ENCODE measurements around the gene CLCN7.
"Not testable (repeated sequence)": the region's sequence is repeated elsewhere in the genome, so short reads cannot be mapped to it uniquely, and the experiment has no call there.

Gene CLCN7

GRCh38 chr16:1447965-1448364, 26.9 kb downstream of the CLCN7 start:
- H3K4me1 ChIP-seq (ENCODE audit: insufficient read depth, low read length) = no peaks in the 10 kb centered on the region
- H3K4me3 ChIP-seq (ENCODE audit: low read length) = no peak overlapping the region
- no peaks in the 10 kb centered on the region for H3K27me3 ChIP-seq (ENCODE audit: insufficient read depth, low read length)
- H3K27ac ChIP-seq (ENCODE audit: low read length) = no peak overlapping the region
- no peak overlapping the region for H3K9ac ChIP-seq (ENCODE audit: low read depth, low read length)
- H3K9me3 ChIP-seq (ENCODE audit: insufficient read depth, low read depth, low read length) = no peaks in the 10 kb centered on the region
- peaks cover 16% of the 10 kb centered on the region; the same call in 1 of the 2 replicates for H3K36me3 ChIP-seq (ENCODE audit: insufficient read depth, low read depth, low read length)

GRCh38 chr16:1446296-1447080, 28.3 kb downstream of the CLCN7 start:
- no peak overlapping the region for H3K9ac ChIP-seq (ENCODE audit: low read depth, low read length)

GRCh38 chr16:1445518-1446203, 29.2 kb downstream of the CLCN7 start:
- no peak overlapping the region for H3K9ac ChIP-seq (ENCODE audit: low read depth, low read length)
- H3K4me1 ChIP-seq (ENCODE audit: insufficient read depth, low read length) = no peaks in the 10 kb centered on the region
- H3K9me3 ChIP-seq (ENCODE audit: insufficient read depth, low read depth, low read length) = no peaks in the 10 kb centered on the region
- no peak overlapping the region for H3K27ac ChIP-seq (ENCODE audit: low read length)
- no peak overlapping the region for H3K4me3 ChIP-seq (ENCODE audit: low read length)
- H3K27me3 ChIP-seq (ENCODE audit: insufficient read depth, low read length) = no peaks in the 10 kb centered on the region
- peaks cover 6% of the 10 kb centered on the region; the same call in 1 of the 2 replicates for H3K36me3 ChIP-seq (ENCODE audit: insufficient read depth, low read depth, low read length)

More at GRCh38 chr16:1446296-1447080, 28.3 kb downstream of the CLCN7 start:
- Histone ChIP-seq H3K27ac (ENCODE audit: low read length) (no peak overlapping the region), H3K9me3 (ENCODE audit: insufficient read depth, low read depth, low read length) (no peaks in the 10 kb centered on the region), H3K36me3 (ENCODE audit: insufficient read depth, low read depth, low read length) (peaks cover 14% of the 10 kb centered on the region; the same call in 1 of the 2 replicates), H3K4me1 (ENCODE audit: insufficient read depth, low read length) (no peaks in the 10 kb centered on the region), H3K4me3 (ENCODE audit: low read length) (no peak overlapping the region), H3K27me3 (ENCODE audit: insufficient read depth, low read length) (no peaks in the 10 kb centered on the region)

- H3K27me3 ChIP-seq (ENCODE audit: insufficient read depth, low read length) = no peaks in the 10 kb centered on the region
- H3K4me3 ChIP-seq (ENCODE audit: low read length) = no peak overlapping the region
- no peak overlapping the region for H3K9ac ChIP-seq (ENCODE audit: low read depth, low read length)
- H3K27ac ChIP-seq (ENCODE audit: low read length) = no peak overlapping the region
- peaks cover 6% of the 10 kb centered on the region; the same call in 1 of the 2 replicates for H3K36me3 ChIP-seq (ENCODE audit: insufficient read depth, low read depth, low read length)
- H3K9me3 ChIP-seq (ENCODE audit: insufficient read depth, low read depth, low read length) = no peaks in the 10 kb centered on the region
- no peaks in the 10 kb centered on the region for H3K4me1 ChIP-seq (ENCODE audit: insufficient read depth, low read length)
These were observed 29.9 kb downstream of the CLCN7 start for GRCh38 chr16:1444730-1445517.

GRCh38 chr16:1443980-1444729, 30.7 kb downstream of the CLCN7 start, which contains the start of gene CCDC154:
CCDC154 (minus strand) TSS chr16:1444556; CDS start chr16:1444322, 234 bp downstream.
- Histone ChIP-seq H3K36me3 (ENCODE audit: insufficient read depth, low read depth, low read length) (peaks cover 6% of the 10 kb centered on the region; the same call in 1 of the 2 replicates), H3K4me3 (ENCODE audit: low read length) (no peak within 1 kb of the TSS), H3K27ac (ENCODE audit: low read length) (no peak within 1 kb of the TSS), H3K4me1 (ENCODE audit: insufficient read depth, low read length) (no peaks in the 10 kb centered on the region), H3K27me3 (ENCODE audit: insufficient read depth, low read length) (no peaks in the 10 kb centered on the region), H3K9ac (ENCODE audit: low read depth, low read length) (no peak within 1 kb of the TSS), H3K9me3 (ENCODE audit: insufficient read depth, low read depth, low read length) (no peaks in the 10 kb centered on the region)

GRCh38 chr16:1443403-1443973, 31.3 kb downstream of the CLCN7 start:
- H3K9me3 ChIP-seq (ENCODE audit: insufficient read depth, low read depth, low read length) = no peaks in the 10 kb centered on the region
- H3K9ac ChIP-seq (ENCODE audit: low read depth, low read length) = no peak overlapping the region
- no peak overlapping the region for H3K4me3 ChIP-seq (ENCODE audit: low read length)
- no peaks in the 10 kb centered on the region for H3K27me3 ChIP-seq (ENCODE audit: insufficient read depth, low read length)
- H3K4me1 ChIP-seq (ENCODE audit: insufficient read depth, low read length) = no peaks in the 10 kb centered on the region
- H3K36me3 ChIP-seq (ENCODE audit: insufficient read depth, low read depth, low read length) = peaks cover 6% of the 10 kb centered on the region; the same call in 1 of the 2 replicates
- H3K27ac ChIP-seq (ENCODE audit: low read length) = no peak overlapping the region

GRCh38 chr16:1442697-1443096, 32.1 kb downstream of the CLCN7 start:
- no peak overlapping the region for H3K27ac ChIP-seq (ENCODE audit: low read length)
- H3K27me3 ChIP-seq (ENCODE audit: insufficient read depth, low read length) = no peaks in the 10 kb centered on the region
- no peaks in the 10 kb centered on the region for H3K4me1 ChIP-seq (ENCODE audit: insufficient read depth, low read length)
- no peaks in the 10 kb centered on the region for H3K9me3 ChIP-seq (ENCODE audit: insufficient read depth, low read depth, low read length)
- no peak overlapping the region for H3K9ac ChIP-seq (ENCODE audit: low read depth, low read length)
- peaks cover under 1% of the 10 kb centered on the region; the same call in 1 of the 2 replicates for H3K36me3 ChIP-seq (ENCODE audit: insufficient read depth, low read depth, low read length)
- no peak overlapping the region for H3K4me3 ChIP-seq (ENCODE audit: low read length)

- Histone ChIP-seq H3K27ac (ENCODE audit: low read length) (no peak overlapping the region), H3K4me3 (ENCODE audit: low read length) (no peak overlapping the region), H3K9me3 (ENCODE audit: insufficient read depth, low read depth, low read length) (no peaks in the 10 kb centered on the region), H3K36me3 (ENCODE audit: insufficient read depth, low read depth, low read length) (no peaks in the 10 kb centered on the region), H3K27me3 (ENCODE audit: insufficient read depth, low read length) (no peaks in the 10 kb centered on the region), H3K4me1 (ENCODE audit: insufficient read depth, low read length) (no peaks in the 10 kb centered on the region), H3K9ac (ENCODE audit: low read depth, low read length) (no peak overlapping the region)
These were observed 33.4 kb downstream of the CLCN7 start for GRCh38 chr16:1441391-1441829.

GRCh38 chr16:1439699-1440074, 35.1 kb downstream of the CLCN7 start:
- H3K27me3 ChIP-seq (ENCODE audit: insufficient read depth, low read length); H3K4me3 ChIP-seq (ENCODE audit: low read length); H3K4me1 ChIP-seq (ENCODE audit: insufficient read depth, low read length); H3K9me3 ChIP-seq (ENCODE audit: insufficient read depth, low read depth, low read length); H3K27ac ChIP-seq (ENCODE audit: low read length); H3K36me3 ChIP-seq (ENCODE audit: insufficient read depth, low read depth, low read length); H3K9ac ChIP-seq (ENCODE audit: low read depth, low read length): not testable (repeated sequence)

GRCh38 chr16:1439058-1439698, 35.6 kb downstream of the CLCN7 start:
- Histone ChIP-seq H3K36me3 (ENCODE audit: insufficient read depth, low read depth, low read length) (no peaks in the 10 kb centered on the region), H3K27ac (ENCODE audit: low read length) (no peak overlapping the region), H3K4me1 (ENCODE audit: insufficient read depth, low read length) (no peaks in the 10 kb centered on the region), H3K27me3 (ENCODE audit: insufficient read depth, low read length) (no peaks in the 10 kb centered on the region), H3K9ac (ENCODE audit: low read depth, low read length) (no peak overlapping the region), H3K9me3 (ENCODE audit: insufficient read depth, low read depth, low read length) (no peaks in the 10 kb centered on the region), H3K4me3 (ENCODE audit: low read length) (no peak overlapping the region)

All from iPS-20b (cell line).